NCI-H1694 (cell line): Measurements from ENCODE around the gene ANXA8.
"Not testable (repeated sequence)": the region's sequence is repeated elsewhere in the genome, so short reads cannot be mapped to it uniquely, and the experiment has no call there.

Experiments
- DNase-seq: peaks from one replicate; lab custom pipeline; 2025; lab: John Stamatoyannopoulos, UW

ANXA8 gene, protein sequence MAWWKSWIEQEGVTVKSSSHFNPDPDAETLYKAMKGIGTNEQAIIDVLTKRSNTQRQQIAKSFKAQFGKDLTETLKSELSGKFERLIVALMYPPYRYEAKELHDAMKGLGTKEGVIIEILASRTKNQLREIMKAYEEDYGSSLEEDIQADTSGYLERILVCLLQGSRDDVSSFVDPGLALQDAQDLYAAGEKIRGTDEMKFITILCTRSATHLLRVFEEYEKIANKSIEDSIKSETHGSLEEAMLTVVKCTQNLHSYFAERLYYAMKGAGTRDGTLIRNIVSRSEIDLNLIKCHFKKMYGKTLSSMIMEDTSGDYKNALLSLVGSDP

DNA sequence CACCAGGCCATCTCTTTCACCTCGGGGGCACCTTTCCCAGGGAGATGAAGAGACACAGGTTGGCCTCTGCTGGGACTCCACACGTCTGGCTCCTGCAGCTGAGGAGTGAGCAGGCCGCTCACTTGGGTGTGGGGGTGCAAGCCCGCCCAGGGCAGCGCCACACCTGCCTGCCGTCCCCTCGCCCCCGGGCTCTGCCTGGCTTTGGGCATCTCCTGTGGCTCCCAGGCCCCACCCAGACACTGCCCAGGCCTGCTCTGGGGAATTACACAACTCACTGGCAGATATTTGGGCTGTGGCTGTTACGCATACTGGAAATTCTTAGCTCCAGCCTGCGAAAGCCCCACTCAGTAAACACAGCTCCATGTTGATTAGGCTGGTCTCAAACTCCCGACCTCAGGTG is at the start of gene ANXA8:
TSS of gene ANXA8 (minus strand) at position 193 of the 400 bp plus-strand sequence. CDS start at position 11, 182 bp downstream.
- DNase-seq: not testable (repeated sequence)

DNA sequence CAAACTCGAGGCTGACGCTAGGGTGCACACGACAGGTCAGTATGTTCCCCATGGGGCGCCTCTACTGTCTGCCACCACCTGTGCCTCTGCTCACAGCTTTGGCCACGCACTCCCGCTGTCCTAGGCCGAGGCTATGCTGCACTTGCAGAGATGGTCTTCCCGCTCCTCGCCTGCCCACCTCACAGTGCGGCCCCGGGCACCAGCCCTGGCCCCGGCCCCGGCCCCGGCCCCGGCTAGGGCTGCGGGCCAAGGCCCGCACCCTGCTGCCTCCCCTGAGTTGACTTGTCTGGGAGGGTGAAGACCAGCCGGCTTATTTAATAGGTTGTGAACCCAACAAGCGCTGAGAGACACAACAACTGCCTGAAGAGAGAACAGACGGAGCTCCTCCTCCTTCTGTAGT is 39.6 kb upstream of the ANXA8 start, which contains the start of gene AGAP9:
TSS of gene AGAP9 (minus strand) at position 164 of the 400 bp plus-strand sequence. CDS start at position 52, 112 bp downstream.
- not testable (repeated sequence) for DNase-seq

DNA sequence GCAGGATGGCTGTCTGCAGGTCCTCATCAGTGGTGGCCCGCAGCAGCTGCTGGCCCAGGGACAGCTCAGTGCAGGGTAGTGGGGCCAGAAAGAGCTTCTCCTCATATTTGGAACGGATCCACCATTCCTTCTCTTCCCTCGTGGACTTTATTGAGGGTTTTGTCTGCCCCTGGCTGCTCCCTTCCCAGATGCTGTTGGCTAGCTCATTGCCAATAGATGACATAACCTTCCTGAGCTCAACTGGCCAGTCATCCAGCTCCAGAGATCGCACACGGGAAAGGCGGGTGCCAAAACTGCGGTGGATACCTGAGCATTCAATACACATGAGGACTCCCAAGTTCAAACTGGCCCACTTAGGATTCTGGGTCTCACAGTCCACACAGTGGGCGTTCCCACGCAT is 18.4 kb upstream of the ANXA8 start:
- not testable (repeated sequence) for DNase-seq

DNA sequence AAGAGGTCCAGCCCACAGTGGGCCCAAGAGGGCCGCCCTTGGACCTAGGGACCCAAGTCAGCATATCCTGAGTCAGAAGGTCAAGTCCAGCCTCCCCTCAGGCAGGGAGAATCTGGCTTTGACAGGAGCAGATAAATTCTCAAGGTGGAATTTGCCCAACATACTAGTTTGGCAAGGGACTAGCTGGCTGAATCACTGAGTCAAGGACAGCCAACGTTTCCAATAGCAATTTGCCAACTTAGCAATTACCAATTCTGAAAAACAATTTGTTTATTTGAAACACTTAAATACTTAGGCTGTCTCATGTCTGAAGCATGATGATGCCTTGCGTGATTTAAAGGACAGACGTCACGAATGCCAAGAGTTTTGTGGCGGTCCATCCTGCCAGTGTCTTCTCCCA is 10.3 kb upstream of the ANXA8 start:
- not testable (repeated sequence) for DNase-seq

DNA sequence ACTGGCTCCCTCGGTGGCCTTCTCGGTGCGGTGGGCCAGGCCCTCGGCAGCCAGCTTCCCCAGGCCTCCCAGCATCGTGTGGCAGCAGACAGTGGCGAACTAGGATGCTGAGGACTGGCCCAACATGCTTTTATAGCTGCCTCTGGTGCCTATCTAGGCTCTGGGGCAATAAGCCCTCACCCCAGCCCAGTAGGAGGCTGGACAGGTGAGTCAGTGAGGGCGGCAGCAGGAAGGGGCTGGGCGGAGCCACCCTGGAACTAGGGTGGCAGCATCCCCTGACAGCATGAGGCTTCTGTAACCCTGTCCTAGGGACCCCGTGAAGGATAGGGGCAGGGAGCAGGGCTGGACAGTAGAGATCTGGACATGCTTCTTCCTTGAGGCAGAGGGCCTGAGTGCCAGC is 7.7 kb upstream of the ANXA8 start, which contains the start of gene FAM25G:
TSS of gene FAM25G (minus strand) at position 101 of the 400 bp plus-strand sequence. CDS start at position 75, 26 bp downstream.
- DNase-seq: not testable (repeated sequence)

DNA sequence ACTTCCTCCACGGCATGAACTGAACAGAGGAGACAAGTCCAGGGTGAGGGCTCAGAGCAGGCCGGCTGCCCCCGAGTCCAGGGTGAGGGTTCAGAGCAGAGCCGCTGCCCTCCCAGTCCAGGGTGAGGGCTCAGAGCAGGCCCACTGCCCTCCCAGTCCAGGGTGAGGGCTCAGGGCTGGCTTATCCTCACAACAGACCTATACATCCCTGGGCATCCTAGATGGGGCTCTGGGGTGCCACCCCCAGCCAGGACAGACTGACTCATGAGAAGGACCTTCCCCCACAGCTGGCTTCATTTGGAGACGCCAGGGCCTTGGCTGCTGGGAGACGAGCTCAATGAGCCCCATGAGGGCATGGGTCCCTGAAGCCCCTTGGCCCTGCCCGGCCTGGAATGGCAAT is 5.7 kb upstream of the ANXA8 start:
- DNase-seq: not testable (repeated sequence)

DNA sequence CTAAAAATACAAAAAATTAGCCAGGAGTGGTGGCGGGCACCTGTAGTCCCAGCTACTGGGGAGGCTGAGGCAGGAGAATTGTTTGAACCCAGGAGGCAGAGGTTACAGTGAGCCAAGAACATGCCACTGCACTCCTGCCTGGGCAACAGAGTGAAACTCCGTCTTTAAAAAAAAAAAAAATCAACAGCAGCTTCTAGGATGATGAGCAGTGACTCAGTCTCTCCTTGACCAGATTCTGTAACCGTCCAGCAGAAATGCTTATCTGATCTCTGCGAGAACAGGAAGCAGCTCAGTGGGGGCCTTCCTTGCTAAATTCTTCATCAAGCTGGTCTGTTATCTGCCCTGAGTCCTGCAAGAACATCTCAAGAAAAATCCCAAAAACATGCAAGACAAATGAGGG is 2.0 kb upstream of the ANXA8 start:
- not testable (repeated sequence) for DNase-seq

DNA sequence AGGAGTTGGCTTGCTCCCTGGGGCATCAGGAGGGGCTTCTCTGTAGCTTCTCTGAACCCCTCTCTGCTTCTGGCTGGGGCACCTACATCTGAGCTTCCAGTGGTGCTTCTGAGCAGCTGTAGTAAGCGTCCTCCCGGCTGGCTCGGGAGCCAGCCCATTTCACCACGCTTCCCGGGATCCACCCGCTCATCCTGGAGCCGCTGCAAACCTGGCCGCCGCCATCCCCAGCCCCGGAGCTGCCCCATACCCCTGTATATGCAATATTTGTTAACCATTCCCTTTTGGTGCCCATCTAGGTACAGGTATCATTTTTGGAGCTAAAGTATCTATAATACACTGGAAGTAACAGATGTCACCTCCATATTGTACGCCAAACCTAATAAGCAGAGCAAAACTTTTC is 871 bp upstream of the ANXA8 start:
- DNase-seq: not testable (repeated sequence)

DNA sequence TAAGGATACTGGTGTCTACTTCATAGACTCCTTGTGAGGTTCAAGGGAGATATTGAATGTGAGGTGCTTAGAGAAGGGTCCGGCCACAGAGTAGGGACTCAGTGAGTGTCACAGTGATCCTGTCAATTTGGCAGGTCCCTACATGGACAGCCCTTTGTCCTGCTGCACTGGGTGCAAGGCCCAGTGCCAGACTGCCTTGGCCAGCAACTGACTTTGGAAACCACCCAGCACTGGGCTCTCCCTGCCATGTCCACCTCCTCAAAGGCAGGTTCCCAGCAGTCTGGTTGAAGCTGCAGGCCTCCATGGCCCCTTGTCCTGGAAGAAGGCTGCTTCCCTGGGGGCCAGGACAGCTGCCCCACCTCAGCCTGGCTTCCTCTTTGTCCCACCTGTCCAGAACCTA is 1.5 kb downstream of the ANXA8 start:
- DNase-seq: not testable (repeated sequence)

DNA sequence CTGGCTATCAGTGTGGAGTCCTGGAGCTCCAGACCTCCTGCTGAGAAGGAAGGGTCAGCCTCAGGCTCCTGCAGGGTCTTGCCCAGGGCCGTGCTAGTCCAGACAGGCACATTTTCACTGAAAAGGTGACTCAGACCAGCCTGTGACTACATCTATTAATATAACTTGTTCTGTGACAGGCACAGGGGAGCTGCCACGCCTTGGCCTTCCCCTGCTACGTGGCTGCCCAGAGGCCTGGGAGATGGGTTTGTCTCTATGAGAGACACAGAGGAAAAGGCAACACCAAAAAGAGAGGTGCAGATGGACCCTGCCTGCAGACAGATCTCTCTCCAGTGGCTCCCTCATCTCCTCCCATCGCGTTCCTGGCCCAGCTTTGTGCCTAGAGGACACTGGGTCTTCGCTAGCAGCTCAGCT is 2.1 kb downstream of the ANXA8 start:
- DNase-seq: not testable (repeated sequence)

DNA sequence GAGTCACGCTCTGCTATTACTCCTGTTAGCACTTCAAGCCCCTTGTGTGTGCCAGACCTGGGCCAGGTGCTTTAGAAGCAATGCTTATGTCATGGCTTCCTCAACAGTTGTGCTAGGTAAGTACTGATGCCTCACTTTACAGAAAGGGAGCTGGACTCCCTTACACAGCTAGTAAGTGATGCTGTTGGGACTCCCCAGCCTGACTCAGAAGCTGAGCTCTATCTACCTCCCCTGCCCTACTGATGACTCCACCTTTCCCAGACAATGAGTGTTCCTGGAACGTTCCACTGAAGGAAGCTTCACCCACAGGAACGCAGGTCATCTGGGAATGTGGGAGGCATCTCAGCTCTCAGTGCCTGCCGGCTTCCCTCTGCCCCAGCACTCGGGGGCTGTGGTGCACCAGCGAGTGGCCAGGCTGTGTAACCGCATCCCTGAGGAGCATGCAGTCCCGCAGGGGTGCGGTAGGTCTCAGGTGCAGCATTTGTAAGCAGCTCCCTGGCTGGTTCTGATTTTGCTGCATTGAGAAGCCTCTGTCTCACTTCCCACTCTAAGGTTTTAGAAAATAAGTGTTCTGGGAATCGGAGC is 2.6 kb downstream of the ANXA8 start:
- DNase-seq: not testable (repeated sequence)

DNA sequence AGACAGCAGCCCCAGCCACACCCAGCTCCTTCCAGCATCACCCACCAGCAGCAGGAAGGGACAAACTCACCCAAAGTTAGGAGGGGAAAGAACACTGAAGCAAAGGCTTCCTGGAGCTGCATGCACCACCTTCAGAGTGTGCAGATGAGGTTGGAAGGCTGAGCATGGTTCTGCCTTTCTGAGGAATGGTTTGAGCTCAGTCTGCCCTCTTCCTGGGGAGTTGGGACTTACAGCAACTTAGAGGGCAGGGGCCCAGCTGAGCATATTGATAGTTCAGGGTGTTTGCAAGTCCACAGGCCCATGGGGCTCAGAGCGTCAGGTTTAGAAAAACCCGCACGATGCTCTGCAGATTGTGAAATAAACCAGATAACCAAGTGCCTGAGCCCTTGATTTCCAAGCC is 3.8 kb downstream of the ANXA8 start:
- DNase-seq: not testable (repeated sequence)

DNA sequence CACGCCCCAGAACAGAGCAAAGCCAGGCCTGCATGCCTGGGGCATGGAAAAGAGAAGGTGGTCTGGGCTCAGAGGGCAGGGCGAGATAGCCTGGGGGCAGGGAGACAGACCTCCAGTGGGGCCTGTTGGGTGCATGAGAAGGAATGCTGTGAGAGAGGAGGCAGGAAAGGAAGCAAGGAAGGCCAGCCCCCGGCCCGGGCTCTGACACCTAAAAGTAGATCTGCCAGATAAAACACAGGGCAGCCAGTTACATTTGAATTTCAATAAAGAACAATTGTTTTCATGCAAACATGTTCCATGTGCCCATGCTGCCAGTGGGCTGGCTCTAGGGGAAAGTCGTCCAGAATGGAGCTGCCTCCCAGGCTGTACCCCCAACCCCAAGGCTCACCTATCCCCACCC is 5.8 kb downstream of the ANXA8 start:
- DNase-seq: not testable (repeated sequence)

DNA sequence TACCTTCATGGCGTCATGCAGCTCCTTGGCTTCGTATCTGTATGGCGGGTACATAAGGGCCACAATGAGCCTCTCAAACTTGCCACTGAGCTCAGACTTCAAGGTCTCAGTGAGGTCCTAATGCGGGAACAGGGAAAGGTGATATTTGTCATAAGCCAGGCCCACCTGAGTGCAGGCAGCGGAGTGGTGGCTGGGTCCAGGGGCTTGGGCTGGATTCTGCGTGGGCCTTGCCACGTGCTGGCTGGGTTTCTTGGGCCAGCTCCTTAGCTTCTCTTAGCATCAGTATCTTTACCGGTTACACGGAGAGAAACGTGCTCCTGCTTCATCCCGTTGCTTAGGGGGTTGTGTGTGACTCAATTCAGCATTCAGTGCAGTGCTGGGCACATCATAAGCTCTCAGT is 6.8 kb downstream of the ANXA8 start:
- not testable (repeated sequence) for DNase-seq

DNA sequence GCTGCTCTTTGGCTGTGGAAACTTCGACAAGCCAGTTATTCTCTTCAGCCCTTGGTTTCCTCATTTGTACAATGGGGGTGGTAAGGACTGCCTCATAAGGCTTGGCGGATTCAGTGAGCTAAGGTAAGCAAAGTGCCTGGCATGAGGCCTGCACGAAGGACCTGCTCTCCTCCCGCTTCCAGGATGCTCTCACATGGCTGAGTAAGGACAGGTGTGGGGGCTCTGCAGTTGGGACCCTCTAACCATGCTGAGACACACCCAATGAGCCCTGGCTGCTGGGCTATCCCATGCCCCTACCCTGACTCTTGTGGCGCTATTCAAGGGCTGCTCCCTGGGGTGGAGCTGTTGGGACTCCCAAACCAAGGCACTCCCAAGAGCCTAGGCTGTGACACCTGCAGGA is 8.8 kb downstream of the ANXA8 start:
- not testable (repeated sequence) for DNase-seq

DNA sequence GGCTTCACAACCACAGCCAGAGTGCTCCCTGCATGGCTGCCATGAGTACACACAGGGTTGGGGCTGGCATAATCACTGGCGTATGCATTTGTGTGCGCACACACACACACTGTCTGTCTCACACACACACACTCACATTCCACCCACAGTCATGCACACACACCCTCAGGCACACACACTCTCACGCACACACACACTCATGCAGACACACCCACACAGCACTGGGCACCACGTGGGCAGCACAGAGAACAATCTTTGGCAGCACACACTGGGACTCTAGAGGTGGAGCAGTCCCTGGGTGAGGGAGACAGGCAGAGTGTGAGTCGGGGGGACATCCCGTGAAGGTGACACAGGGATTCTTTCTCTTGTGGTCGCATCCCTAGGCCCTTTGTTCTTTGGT is 10.4 kb downstream of the ANXA8 start:
- not testable (repeated sequence) for DNase-seq

DNA sequence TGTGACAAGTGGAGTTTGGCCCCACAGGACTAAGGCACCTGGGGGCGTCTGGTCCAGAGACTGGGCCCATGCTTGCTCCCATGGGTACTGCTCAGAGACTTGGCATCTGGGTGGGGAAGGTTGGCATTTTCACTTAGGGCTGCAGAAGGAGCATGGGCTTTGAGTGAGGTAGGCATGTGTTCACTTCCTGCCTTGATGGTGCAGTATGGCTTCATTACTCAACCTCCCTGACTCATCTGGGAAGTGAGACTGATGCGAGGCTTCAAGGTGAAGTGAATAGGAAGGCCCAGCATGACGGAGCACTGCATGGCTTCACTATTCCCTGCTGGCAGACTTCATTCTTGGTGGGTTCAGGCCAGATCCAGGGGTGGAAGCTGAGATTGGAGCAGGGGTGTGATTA is 11.3 kb downstream of the ANXA8 start:
- not testable (repeated sequence) for DNase-seq

DNA sequence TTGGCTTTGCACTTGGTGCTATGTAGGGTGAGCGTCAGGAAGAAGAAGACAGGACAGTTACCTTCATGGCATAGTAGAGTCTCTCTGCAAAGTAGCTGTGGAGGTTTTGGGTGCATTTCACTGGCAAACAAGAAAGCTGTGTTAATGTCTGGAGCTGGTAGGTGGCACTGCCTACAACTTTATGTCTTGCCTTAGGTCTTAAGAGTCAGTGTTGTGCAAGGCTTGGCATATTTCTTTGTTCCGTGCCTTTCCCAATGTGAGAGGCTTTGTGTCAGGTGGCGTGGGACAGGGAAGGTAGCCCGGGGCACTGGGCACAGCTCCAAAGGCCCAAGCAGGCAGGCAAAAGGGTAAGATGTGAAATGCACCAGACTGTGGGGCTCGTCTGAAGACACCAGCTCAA is 11.8 kb downstream of the ANXA8 start:
- not testable (repeated sequence) for DNase-seq

DNA sequence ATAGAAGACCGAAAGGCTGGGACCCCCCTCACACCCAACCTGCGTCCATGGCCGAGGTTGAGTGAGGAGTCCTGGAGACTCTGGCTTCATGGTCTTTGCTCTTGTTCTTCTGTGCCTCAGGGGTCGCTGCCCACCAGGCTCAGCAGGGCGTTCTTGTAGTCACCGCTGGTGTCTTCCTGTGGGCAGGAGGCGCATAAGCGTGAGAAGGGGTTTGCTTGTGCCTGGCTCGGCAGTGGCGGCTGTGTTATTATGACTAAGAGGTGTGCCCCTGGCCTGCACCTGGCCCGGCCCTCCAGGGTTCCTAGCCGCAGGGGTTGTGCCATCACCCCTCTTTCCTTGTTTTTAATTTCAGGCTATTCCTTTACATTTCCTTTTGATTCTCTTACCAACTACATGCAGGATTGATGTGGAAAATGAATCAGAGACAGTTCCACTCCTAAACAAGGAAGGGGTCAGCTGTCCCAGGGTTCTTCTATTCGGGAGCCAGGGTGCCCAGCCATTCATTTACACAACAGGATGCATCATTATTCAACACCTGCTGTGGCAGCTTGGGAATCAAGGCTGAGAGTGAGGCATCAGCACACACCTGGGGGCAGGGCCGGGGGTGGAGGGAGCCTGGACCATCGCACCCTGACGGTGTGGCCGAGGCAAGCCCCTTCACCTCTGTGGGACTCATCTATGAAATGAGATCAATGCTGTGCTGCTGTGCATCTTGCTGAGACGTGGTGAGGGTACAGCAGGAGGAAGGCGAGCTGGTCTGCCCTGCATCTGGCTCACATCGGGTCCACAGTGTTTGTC is 15.0 kb downstream of the ANXA8 start:
- not testable (repeated sequence) for DNase-seq

DNA sequence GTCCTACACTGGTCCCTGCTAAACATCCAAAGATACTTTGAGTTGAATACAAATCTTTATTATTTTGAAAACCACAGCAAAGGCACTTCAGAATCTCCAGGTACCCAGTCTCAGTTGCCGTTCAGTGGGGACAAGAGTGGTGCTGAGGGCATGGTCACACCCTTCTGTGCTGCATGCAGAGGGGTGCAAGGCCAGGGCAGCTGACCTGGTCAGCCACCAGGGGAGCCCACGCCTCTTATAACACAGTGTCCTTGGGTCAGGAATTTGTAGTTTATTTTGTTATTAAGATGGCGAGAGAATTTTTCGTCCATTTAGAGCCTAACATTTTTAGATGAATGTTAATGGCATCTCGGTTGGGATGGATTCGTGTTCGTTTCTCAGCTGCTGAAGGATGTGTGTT is 16.0 kb downstream of the ANXA8 start:
- DNase-seq: not testable (repeated sequence)

DNA sequence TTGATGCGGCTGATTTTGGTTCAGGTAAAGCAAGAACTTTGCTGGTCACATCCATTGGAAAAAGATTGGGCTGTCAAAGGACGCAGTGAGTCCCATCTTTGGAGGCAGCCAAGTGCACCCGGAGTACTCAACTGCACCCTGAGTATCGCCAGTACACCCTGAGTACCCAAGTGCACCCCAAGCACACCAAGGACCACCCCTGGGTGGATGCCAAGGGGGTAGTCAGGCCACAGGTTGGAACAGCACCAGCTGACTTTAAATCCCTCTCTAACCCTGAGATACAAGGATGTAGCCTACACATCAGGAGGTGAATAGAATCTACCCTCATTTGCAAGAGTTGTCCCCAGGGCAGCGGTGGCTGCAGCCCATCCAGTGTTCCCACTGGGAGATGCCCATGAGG is 16.5 kb downstream of the ANXA8 start:
- DNase-seq: not testable (repeated sequence)

DNA sequence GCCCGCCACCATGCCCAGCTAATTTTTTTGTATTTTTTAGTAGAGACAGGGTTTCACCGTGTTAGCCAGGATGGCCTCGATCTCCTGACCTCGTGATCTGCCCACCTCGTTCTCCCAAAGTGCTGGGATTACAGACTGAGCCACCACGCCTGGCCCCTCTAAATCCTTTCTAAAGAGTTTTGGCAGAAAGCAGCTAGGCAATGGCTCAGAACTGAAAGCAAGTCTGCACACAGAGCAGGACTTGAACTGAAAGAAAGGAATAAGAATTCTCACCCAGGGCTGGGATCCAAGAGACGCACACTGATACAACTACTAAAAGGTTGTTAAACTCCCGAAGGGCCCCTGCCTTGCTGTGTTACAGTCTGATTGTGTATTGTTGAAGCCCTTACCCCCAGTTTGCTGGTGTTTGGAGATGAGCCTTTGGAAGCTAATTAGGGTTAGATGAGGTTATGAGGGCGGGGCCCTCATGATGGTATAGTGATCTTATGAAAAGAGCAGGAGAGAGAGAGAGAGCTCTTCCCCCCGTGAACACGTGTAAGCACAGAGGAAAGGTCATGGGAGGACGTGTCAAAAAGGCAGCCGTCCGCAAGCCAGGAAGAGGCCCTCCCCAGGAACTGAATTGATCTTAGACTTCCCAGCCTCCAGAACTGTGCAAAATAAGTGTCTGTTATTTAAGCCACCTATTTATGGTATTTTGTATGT is 18.5 kb downstream of the ANXA8 start:
- not testable (repeated sequence) for DNase-seq
